ENCODE measurements around the gene PIP4K2A.
"Not testable (repeated sequence)": the region's sequence is repeated elsewhere in the genome, so short reads cannot be mapped to it uniquely, and the experiment has no call there.

The PIP4K2A gene

DNA sequence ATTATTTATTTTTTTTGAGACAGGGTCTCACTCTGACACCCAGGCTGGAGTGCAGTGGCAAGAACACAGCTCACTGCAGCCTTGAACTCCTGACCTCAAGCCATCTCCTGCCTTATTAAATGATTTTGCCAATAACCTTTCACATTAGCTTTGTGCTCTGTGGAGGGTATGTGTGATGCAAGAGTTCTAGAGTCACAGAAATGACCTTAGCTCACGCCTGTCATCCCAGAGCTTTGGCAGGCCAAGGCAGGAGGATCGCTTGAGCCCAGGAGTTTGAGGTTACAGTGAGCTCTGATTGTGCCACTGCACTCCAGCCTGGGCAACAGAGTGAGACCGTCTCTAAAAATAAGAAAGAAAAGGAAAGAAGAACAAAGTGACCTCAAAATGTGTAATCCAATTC is 4.3 kb upstream of the PIP4K2A start:
- DNase-seq = not testable (repeated sequence)

DNA sequence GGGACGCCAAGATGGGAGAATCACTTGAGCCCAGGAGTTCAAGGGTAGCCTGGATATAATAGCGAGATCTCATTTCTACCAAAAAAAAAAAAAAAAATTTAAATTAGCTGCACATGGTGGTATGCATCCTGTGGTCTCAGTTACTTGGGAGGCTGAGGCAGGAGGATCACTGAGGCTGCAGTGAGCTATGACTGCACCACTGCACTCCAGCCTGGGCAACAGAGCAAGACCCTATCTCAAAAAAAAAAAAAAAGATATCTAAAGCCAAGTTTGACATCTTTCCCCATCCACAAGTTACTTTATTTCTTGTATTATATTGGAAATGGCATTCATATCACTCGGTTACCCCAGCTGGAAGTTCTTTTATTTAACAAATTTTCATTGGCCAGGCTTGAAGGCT is 3.4 kb upstream of the PIP4K2A start:
- no peak for DNase-seq

- DNase-seq = no peak
Measured at GRCh38 chr10:22716943-22717342, 2.6 kb upstream of the PIP4K2A start.

DNA sequence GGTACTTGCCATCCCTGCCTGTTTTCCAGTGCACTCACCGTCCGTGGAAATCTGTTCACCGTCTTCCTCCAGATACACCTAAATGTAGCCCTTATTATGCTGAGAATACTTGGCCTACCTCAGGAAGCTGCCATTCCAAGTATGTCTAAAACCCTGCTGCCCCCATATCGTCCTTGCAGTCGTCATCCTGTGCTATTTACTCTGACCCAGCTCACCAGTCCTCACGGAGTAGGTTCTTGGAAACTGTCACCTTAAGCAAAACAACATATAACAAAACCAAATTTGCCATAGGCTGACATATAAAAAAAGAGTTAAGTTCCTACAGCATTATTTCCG is 880 bp upstream of the PIP4K2A start:
- DNase-seq = no peak

GRCh38 chr10:22713853-22714478 is 412 bp downstream of the PIP4K2A start:
- DNase-seq = peak; percentile 73

- DNase-seq = peak; percentile 77
Measured at GRCh38 chr10:22712956-22713852, 1.2 kb downstream of the PIP4K2A start.

DNA sequence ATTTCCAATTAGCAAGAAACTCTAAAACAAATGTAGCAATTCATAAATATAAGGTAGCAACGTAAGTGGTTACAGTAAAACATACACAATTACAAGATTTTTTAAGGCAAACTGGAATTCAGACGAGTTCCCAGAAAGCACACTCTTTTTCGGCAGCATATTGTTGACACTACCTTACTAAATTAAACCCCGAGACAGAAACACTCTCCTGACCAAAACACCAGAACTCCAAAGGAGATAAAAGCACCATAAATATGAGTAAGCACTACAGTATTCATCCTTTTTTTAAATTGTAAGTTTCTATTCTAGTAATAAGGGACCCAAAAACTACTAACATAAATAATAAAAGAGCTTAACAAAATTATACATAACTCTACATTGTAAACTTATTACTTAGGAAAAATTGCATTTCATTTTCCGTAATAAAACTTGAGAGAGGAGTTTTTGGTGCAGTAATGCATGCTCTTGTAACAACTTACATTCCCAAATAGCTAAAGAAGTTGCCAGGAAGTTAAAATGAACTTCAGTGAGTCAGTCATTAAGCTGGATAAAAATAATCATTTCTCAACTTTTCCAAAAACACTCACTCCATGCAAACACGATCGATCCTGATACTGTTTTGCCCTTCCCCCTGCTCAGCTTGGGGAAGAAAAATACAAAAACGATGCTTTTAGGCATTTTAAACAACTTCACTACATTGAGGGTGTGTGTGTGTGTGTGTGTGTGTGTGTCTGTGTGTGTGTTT is 2.0 kb downstream of the PIP4K2A start:
- DNase-seq = no peak

DNA sequence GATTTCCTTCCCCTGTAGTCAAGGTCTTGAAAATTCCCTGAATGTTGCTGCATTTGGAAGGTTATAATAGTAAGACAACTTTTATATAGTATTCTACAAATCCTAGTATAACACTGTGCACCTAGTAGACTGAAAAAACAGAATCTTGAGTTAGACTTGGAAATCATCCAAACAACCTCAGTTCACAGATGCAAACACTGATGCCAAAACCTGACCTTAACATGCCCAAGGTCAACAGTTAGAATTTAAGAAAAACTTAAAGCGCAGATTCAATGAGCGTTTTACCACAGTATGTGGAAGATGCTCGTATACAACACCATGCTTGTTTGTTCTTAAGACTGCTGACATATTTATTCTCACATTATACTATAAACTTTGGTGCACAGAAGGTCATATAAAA is 3.0 kb downstream of the PIP4K2A start:
- no peak for DNase-seq

DNA sequence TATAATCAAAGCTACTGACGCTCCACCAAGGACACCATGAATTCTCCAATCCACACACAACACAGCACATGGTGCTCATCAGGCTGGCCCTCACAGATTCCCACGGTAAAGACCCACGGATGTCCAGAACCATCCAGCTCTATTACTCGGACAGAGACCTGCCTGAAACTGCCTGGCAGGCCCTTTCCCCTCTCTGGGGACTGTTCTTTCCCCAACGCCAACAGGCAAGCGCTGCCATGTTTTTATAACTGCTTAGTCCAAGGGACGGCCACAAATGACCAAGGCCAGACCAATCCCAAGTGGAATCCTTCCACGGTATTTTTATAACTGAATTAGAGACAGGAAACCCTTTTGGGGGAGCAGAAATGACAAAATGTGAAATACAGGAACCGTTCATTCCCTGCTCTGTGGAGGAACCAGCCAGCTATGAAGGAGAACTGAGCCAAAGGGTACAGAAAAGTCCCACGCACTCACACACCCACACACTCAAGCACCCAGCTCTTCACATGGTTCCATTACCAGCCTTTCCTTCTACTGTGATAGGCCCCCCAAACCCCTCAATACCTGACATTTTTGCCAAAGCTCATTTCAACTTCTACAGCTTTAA is 4.1 kb downstream of the PIP4K2A start:
- no peak for DNase-seq

GRCh38 chr10:22708772-22709171 is 5.6 kb downstream of the PIP4K2A start:
- DNase-seq = no peak

- no peak for DNase-seq
Measured at GRCh38 chr10:22705527-22705926, 8.9 kb downstream of the PIP4K2A start.

DNA sequence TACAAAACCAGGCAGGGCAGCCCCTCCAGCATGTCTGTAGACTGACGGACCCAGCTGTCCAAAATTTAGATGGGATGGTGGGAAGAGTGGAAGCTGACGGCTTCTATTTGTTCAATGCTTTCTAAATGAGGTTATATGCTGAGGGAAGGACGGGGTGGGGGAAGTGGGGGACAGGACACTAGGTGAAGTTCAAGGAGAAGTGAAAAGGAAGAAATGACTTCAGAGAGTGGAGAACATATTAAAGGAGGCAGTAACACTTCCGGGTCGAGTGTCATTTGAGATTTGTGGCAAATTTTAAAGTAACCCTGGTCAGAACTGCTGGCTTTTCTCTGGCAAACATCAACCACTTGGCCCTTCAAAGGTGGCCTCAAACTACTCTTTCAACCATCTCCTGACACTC is 9.4 kb downstream of the PIP4K2A start:
- no peak for DNase-seq

- DNase-seq = no peak
Measured at GRCh38 chr10:22704471-22704911, 9.9 kb downstream of the PIP4K2A start.

DNA sequence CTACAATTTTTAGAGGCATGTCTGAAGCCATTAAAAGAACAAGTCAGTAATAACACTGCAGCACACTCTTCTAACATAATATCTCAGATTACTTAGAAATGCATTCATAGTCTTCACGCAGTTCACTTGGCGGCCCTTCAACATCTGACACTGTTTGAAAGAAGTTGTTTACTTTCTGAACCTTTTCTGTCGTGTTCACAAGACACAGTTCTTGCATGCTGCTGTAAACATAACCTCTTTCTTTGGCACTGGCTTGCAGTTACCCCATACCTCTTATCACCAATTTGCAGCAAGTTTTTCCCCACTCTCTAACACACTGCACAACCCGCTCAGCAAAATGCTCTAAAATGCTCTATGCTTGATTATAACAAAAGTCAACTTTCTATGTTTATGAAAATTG is 12.0 kb downstream of the PIP4K2A start:
- DNase-seq = no peak

DNA sequence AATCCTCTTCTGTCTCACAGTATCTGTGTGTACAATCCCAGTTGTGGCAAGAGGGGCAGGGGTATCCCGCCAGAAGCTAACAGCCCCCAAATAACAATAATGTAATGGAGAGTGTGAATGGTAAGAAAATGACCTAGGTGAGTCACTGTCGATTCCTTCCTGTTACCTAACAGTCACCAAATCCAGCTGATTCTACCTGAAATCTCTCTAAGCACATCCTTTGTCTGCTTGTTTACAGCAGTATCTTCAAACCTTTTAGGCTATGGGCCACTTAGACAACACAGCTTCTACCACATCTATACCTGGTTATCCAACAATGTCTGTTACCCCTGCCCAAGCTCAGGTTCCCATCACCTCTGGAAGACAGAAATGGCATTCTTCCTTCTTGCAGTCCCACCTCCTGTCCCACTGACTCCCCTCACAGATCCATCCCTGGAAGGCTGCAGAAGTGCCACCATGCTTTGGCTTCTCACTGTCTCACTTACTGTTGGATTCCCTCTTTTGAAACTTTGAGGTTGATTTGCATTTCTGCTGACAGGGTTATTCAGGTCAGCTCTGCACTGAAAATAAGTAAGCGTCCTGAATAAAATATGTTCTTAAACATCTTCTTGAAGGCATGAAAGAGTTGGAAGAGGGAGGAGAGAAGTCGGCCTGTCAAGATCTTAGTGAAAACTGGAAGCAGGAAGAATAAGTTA is 13.1 kb downstream of the PIP4K2A start:
- peak; percentile 78 for DNase-seq

DNA sequence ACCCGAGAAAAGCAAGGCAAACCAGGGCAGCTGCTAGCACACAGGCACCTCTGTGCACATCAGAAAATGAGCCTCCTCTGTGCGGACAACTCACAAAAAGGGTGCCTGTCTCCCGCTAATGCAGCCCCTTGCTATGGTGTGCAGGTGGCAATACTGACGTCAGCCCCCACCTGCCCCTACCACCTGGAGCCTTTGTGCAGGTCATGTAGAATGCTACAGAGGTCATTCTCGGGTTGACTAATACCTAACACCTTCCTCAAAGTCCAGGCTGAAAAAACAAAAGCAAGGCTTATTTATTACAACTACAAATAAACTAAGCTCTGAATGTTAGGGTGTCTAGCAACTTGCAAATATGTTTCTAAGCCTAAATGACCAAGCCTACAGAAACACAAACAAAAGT is 13.9 kb downstream of the PIP4K2A start:
- peak; percentile 94 for DNase-seq

DNA sequence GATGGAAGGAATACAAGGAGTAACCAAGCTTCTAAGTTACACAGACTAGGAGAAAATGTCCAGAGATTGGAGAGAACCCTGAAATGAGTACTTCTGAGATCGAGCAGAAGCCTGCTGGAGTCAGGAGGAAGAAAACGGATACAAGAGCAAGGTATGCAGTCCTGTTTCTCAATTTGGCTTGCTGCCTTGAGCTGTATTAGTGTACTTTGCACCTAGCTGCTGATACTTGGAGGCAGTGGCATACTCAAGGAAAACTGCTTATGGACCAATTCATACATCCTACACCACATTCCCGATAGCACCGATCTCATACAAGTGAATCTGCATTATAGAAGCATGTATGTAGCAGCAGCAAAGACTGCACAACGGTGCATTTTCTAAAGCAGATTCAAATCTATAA is 14.4 kb downstream of the PIP4K2A start:
- peak; percentile 76 for DNase-seq

DNA sequence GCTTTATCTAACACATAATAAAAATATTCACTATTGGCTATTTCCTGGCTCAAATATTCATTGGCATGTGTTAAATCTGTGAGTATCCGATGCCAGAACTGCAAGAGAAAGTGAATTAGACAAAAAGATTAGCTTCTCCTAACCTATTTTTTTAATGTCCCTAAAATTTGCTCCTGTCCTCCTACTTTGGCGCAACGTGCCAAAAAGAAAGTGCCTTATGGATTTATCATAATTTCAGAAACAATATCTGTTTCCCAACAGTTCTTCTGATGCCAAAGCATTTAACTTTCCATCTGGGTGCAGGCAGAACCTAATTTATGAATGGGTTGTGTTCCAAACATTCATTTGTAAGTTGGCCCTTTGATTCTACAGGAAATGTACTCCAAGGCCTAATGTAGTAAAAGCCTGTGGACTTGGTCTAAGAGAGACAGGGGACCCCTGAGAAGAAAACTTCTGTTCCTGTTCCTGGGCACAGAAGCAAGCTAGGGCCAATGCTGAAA is 15.4 kb downstream of the PIP4K2A start:
- no peak for DNase-seq

GRCh38 chr10:22697800-22698199 is 16.6 kb downstream of the PIP4K2A start:
- DNase-seq = no peak

GRCh38 chr10:22697101-22697500 is 17.3 kb downstream of the PIP4K2A start:
- no peak for DNase-seq

GRCh38 chr10:22693860-22694259 is 20.5 kb downstream of the PIP4K2A start:
- DNase-seq = no peak

DNA sequence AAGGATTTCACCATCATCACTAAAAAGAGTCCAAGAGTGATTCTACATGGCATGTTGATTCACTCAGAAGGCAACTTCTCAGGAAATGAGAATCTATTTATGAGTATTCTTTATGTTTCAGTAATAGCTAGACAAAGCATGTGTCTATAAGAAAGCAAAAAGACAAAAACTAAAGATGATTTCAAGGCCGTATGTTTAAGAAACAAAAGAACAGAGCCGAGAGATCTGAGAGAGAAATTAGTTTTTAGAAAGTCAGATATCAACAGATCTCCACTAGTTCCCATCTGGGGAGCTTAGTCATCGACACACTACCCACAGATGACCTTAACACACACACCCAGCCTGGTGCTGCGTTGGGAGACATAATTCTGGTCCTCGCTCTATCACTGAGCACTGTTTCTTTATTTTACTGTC is 21.0 kb downstream of the PIP4K2A start:
- peak; percentile 14 for DNase-seq

- not testable (repeated sequence) for DNase-seq
Measured at GRCh38 chr10:22692119-22692518, 22.3 kb downstream of the PIP4K2A start.

Data from DMS53 (cell line).